K562 (cell line): Measurements from ENCODE around the gene NTM.

Experiments
- BRD4 ChIP-seq: fragments of 200-600 bp; sonication (generic); IDR thresholded peaks from 2 replicates; pipeline ENCODE4 v1.6.1; 2017; ENCODE audit warnings: inconsistent platforms
- HDAC2 ChIP-seq: fragments of 450-650 bp; IDR thresholded peaks from 2 replicates; pipeline ENCODE4 v1.6.1; 2016; ENCODE audit warnings: mild to moderate bottlenecking
- LARP7 ChIP-seq: fragments of 450-650 bp; IDR thresholded peaks from 2 replicates; pipeline ENCODE4 v1.6.1; 2016
- MEF2A ChIP-seq: IDR thresholded peaks from 2 replicates; pipeline ENCODE4 v1.6.1; 2011; ENCODE audit warnings: low read depth, mild to moderate bottlenecking, low read length, moderate library complexity; ENCODE audit not compliant: control insufficient read depth
- MXI1 ChIP-seq: IDR thresholded peaks from 2 replicates; pipeline ENCODE4 v1.6.1; 2011; ENCODE audit warnings: low read depth, mild to moderate bottlenecking, improper control_type of control experiment, low read length
- POLR2AphosphoS5 ChIP-seq: IDR thresholded peaks from 2 replicates; pipeline ENCODE4 v1.6.1; 2011; ENCODE audit warnings: mild to moderate bottlenecking, low read depth, low read length, moderate library complexity; ENCODE audit not compliant: control insufficient read depth, insufficient read depth
- SPI1 ChIP-seq: IDR thresholded peaks from 2 replicates; pipeline ENCODE4 v1.6.1; 2011; ENCODE audit warnings: low read depth, low read length, control low read depth, borderline replicate concordance
- SRF ChIP-seq, 2 experiments: fragments of 250-450, 450-650 bp in 1 of 2; sonication (Bioruptor Pico) in 1 of 2; sonication (generic) in 1 of 2; formaldehyde crosslinking; IDR thresholded peaks; 2 replicates each; pipeline versions ENCODE4 v1.5.0 to v1.5.1; 2020 to 2022; ENCODE audit warnings: mild to moderate bottlenecking in 1 of 2, missing genetic modification reagents in 1 of 2
- TEAD2 ChIP-seq: fragments of 450-650 bp; IDR thresholded peaks from 2 replicates; pipeline ENCODE4 v1.6.1; 2016; ENCODE audit warnings: missing genetic modification characterization, control low read depth, missing compliant biosample characterization
- TF ChIP-seq, protein P1 (sequence below), 3 experiments: IDR thresholded peaks in 2 of 3; conservative IDR thresholded peaks in 1 of 3; 2 replicates each; pipeline ENCODE4 v1.5.1; 2011 to 2012; ENCODE audit warnings: low read length in 3 of 3, mild to moderate bottlenecking in 3 of 3, control low read depth in 2 of 3, improper control_type of control experiment in 1 of 3, inconsistent platforms in 1 of 3, low read depth in 1 of 3, mixed read lengths in 1 of 3, moderate library complexity in 1 of 3; ENCODE audit not compliant: insufficient read depth in 2 of 3
- TF ChIP-seq, protein P2 (sequence below): fragments of 450-650 bp; IDR thresholded peaks from 2 replicates; pipeline ENCODE4 v1.6.1; 2016; ENCODE audit warnings: antibody characterized with exemption
- TF ChIP-seq, protein P3 (sequence below), 2 experiments: fragments of 450-650 bp; formaldehyde crosslinking in 1 of 2; IDR thresholded peaks; 2 replicates each; pipeline versions ENCODE4 v1.4.0 to v1.6.1; 2014 to 2020; ENCODE audit warnings: mild to moderate bottlenecking in 2 of 2, borderline replicate concordance in 1 of 2, low read depth in 1 of 2

DNA sequence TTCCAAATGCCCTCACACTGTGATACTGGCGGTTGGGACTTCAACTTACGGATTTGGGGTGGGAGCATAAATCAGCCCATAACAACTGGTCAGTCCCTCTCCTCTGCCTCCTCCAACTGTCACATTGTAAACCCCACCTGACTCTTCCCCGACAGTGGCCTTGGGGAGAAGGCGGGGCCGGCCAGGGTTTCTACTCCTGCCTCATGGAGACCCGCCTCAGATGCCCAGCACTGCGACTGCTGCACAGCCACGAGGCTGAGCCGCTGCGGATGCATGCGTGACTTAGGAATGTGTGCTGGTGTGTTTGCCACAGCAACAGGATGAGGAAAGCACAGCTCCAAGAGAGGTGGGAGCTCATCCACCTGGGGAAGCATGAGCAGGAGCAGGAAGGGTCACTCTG, 914.2 kb downstream of the NTM start:
- TF ChIP-seq BRD4 (no peak), LARP7 (no peak), SPI1 (no peak), TEAD2 (no peak), POLR2AphosphoS5 (no peak), HDAC2 (no peak), MXI1 (no peak), MEF2A (no peak), SRF (CRISPR knock-in tag; IDR thresholded peaks at IDR 0.05) (no peak)
- TF ChIP-seq, protein P1, sequence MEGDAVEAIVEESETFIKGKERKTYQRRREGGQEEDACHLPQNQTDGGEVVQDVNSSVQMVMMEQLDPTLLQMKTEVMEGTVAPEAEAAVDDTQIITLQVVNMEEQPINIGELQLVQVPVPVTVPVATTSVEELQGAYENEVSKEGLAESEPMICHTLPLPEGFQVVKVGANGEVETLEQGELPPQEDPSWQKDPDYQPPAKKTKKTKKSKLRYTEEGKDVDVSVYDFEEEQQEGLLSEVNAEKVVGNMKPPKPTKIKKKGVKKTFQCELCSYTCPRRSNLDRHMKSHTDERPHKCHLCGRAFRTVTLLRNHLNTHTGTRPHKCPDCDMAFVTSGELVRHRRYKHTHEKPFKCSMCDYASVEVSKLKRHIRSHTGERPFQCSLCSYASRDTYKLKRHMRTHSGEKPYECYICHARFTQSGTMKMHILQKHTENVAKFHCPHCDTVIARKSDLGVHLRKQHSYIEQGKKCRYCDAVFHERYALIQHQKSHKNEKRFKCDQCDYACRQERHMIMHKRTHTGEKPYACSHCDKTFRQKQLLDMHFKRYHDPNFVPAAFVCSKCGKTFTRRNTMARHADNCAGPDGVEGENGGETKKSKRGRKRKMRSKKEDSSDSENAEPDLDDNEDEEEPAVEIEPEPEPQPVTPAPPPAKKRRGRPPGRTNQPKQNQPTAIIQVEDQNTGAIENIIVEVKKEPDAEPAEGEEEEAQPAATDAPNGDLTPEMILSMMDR (IDR thresholded peaks at IDR 0.05 in 2 of 3, conservative IDR thresholded peaks at IDR 0.05 in 1 of 3; ENCODE audit: insufficient read depth in 2 of 3, low read depth in 1 of 3, low read length in 3 of 3) = no peak
- TF ChIP-seq, protein P2, sequence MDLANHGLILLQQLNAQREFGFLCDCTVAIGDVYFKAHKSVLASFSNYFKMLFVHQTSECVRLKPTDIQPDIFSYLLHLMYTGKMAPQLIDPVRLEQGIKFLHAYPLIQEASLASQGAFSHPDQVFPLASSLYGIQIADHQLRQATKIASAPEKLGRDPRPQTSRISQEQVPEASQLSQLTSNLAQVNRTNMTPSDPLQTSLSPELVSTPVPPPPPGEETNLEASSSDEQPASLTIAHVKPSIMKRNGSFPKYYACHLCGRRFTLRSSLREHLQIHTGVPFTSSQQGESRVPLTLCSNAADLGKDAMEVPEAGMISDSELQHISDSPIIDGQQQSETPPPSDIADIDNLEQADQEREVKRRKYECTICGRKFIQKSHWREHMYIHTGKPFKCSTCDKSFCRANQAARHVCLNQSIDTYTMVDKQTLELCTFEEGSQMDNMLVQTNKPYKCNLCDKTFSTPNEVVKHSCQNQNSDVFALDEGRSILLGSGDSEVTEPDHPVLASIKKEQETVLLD = no peak
- TF ChIP-seq, protein P3, sequence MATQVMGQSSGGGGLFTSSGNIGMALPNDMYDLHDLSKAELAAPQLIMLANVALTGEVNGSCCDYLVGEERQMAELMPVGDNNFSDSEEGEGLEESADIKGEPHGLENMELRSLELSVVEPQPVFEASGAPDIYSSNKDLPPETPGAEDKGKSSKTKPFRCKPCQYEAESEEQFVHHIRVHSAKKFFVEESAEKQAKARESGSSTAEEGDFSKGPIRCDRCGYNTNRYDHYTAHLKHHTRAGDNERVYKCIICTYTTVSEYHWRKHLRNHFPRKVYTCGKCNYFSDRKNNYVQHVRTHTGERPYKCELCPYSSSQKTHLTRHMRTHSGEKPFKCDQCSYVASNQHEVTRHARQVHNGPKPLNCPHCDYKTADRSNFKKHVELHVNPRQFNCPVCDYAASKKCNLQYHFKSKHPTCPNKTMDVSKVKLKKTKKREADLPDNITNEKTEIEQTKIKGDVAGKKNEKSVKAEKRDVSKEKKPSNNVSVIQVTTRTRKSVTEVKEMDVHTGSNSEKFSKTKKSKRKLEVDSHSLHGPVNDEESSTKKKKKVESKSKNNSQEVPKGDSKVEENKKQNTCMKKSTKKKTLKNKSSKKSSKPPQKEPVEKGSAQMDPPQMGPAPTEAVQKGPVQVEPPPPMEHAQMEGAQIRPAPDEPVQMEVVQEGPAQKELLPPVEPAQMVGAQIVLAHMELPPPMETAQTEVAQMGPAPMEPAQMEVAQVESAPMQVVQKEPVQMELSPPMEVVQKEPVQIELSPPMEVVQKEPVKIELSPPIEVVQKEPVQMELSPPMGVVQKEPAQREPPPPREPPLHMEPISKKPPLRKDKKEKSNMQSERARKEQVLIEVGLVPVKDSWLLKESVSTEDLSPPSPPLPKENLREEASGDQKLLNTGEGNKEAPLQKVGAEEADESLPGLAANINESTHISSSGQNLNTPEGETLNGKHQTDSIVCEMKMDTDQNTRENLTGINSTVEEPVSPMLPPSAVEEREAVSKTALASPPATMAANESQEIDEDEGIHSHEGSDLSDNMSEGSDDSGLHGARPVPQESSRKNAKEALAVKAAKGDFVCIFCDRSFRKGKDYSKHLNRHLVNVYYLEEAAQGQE (IDR thresholded peaks at IDR 0.05; ENCODE audit: borderline replicate concordance) = no peak
- TF ChIP-seq, protein P3 (CRISPR knock-in tag; IDR thresholded peaks at IDR 0.05; ENCODE audit: low read depth) = no peak
